GM12873 (cell line): ENCODE results near the gene LYRM4.

Source experiments
- CTCF ChIP-seq: IDR thresholded peaks from 2 replicates; pipeline ENCODE4 v1.5.1; 2012; ENCODE audit warnings: low read depth, mild to moderate bottlenecking, moderate library complexity, low read length, control low read depth; ENCODE audit not compliant: insufficient read depth; ENCODE audit errors: missing control alignments

LYRM4 gene

GRCh38 chr6:5149159-5149704, 111.5 kb downstream of the LYRM4 start:
- TF ChIP-seq CTCF = no peak

- no peak for TF ChIP-seq CTCF
These were observed 114.4 kb downstream of the LYRM4 start for GRCh38 chr6:5146398-5146797.

- peak; percentile 90 for TF ChIP-seq CTCF
These were observed 117.0 kb downstream of the LYRM4 start for GRCh38 chr6:5143634-5144311.

GRCh38 chr6:5142915-5143314, 117.8 kb downstream of the LYRM4 start:
- no peak for TF ChIP-seq CTCF

GRCh38 chr6:5142131-5142530, 118.6 kb downstream of the LYRM4 start:
- no peak for TF ChIP-seq CTCF

GRCh38 chr6:5141046-5141445, 119.7 kb downstream of the LYRM4 start:
- TF ChIP-seq CTCF = no peak

GRCh38 chr6:5139828-5140771, 120.7 kb downstream of the LYRM4 start:
- no peak for TF ChIP-seq CTCF
